CD1c-positive myeloid dendritic cell (primary cell): Measurements from ENCODE around the gene CMPK1.
"Not testable (repeated sequence)": the region's sequence is repeated elsewhere in the genome, so short reads cannot be mapped to it uniquely, and the experiment has no call there.

Source experiments
- DNase-seq: peaks from one replicate; pipeline ENCODE4 v3.0.0-alpha.2; 2016; ENCODE audit errors: extremely low spot score

Gene CMPK1, protein sequence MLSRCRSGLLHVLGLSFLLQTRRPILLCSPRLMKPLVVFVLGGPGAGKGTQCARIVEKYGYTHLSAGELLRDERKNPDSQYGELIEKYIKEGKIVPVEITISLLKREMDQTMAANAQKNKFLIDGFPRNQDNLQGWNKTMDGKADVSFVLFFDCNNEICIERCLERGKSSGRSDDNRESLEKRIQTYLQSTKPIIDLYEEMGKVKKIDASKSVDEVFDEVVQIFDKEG

DNA sequence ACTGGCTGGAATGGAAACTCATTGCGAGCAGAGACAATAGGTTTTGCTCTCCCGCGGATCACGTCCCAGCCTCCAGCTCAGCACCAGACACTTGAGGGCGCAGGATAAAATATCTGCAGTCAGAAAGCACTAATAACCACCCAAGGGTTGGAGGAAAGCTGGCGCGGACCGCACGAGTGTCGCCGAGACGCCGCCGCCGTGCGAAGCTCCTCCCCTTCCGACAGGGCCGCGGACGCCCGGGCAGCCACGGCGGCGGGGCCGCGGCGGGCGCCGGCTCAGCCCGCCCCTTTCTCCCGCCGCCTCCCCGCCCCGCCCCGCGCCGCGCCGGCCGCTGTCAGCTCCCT lies at the start of gene CMPK1:
CMPK1 (plus strand) TSS at position 213 of the 344 bp plus-strand sequence. CDS start 156 bp downstream, outside the sequence.
- DNase-seq, result peak; percentile 84

DNA sequence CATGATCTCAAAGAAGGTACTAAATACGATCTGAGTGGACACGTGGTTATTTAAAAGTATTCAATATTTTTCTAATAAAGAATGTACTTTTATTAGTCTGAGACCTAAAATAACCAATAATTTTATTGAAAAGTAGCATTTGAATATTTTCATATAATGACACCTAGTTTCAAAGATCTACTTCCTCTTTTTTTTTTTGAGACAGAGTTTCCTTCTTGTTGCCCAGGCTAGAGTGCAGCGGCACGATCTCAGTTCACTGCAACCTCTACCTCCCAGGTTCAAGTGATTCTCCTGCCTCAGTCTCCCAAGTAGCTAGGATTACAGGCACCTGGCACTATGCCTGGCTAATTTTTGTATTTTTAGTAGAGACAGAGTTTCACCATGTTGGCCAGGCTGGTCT lies 45.5 kb upstream of the CMPK1 start:
- DNase-seq, result peak; percentile 9

DNA sequence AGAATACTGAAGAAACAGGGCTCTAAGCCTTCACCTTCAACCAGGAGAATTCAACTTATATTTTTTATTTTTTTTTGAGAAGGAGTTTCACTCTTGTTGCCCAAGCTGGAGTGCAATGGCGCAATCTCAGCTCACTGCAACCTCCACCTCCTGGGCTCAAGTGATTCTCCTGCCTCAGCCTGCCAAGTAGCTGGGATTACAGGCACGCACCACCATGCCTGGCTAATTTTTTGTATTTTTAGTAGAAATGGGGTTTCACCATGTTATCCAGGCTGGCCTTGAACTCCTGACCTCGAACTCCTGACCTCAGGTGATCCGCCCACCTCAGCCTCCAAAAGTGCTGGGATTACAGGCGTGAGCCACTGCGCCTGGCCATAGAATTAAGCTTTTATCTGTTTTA lies 38.7 kb upstream of the CMPK1 start:
- DNase-seq, result not testable (repeated sequence)

DNA sequence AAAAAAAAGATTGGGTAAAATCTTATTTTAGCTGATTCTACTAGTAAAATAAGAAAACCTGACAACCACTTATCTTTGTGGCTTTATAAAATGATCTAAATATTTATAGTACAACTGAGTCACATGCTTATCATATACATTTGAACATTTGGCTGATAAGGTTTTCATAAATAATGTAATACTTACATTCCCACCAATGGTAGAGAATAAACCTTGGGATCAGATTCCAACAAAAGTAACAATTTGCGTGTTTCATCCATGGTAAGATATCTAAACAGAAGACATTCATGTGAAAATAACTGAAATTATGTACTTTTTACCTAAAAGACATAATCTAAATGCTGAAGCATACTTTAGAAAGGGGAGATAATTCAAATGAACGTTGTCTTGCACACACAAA lies 38.0 kb upstream of the CMPK1 start:
- DNase-seq, result no peak

DNA sequence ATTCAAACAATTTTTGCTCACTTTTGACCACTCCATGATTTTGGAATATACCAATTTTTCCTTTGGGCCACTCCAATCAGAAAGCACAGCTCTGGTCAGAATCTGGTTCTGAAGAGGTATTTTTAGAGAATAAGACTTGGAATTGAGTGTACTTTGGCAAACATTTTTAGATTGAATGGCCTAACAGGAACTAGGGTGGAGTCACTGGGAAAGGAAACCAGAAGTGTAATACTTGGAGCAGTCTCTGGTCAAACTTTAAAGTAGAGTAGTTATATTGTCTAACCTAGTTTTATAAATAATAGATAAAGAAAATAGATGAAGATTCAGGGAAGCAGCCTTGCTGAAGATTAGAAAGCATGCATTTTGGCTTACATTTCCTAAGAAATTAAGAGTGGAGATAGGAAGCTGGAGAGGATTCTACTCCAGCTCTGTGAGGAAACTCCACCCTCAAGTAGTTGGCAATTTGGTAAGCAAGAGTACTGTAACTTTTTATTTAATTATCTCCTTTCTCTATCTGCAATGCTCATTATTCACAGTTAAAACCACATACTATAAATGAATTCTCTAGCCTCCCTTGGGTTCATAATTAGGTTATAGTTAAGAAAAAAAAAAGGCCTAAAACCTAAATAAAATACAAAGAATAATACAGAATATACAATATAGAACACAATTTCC lies 35.4 kb upstream of the CMPK1 start:
- no peak for DNase-seq

DNA sequence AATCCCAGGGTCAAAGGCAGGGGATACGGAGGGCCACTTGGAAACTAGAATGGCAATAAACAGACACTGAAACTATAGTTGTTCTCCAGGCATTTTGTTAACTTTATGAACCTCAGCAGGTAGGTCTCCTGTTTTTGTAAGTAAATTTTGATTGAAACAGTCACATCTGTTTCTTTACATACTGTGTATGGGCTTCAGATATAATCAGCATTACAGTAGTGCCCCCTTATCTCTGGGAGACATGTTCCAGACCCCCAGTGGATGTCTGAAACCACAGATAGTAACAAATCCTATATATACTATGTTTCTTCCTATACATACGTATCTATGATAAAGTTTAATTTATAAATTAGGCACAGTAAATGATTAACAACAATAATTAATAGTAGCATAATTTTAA lies 31.1 kb upstream of the CMPK1 start:
- no peak for DNase-seq

DNA sequence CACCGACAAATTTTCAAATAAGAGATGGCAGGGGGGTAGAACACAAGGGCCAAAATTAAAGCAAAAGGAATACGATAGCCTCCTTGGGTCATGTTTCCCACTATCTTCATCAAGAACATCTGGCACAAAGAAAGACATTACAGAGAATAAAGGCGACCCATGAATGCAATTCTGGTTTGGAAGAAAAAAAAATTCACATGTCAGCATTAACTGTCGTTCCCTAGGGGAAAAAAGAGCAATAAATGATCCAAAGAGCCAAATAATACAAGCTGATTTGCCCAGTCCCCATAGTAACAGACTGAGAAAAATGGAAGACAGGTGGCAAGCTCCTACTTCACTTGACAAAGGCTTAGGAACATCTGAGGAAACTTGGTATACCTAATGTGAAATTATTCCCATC lies 24.2 kb upstream of the CMPK1 start:
- no peak for DNase-seq

DNA sequence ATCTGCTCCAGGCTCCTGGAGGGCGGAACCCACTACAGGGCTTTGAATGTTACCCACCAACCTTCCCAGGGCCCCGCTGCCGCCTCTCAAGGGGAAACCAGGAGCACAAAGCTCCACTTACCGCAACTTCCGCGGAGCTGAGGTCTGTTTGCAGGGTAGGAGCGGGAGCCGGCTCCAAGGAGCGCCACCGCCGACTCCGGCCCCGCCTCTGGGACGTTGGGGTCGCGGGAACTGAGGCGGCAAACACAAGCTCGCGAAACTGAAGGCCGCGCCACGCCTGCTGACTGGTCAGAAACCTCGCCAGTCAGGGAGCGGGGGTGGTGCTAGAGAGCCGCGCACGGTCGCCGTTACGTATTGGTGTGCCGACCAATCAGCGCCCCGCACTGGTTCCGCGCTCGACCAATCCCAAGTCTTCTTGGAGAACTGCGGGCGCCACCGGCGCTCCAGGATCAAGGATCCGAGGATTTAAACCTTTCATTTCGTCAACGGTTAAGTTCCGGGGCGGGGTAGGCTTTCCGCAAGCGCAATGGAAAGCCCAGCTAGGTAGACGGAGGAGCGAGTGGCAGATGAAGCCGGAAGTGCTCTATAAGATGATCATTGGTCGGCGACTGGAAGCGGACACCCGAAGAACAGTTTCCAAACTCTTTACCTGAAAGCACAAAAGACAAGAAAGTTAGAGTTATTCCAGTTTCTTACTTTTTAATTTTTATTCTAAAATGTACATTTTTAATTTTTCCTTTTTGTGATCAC lies 19.5 kb upstream of the CMPK1 start, which contains the start of gene STIL:
STIL (minus strand) TSS at position 233 of the 750 bp plus-strand sequence. CDS start 3,828 bp downstream, outside the sequence.
- DNase-seq, result peak; percentile 99

DNA sequence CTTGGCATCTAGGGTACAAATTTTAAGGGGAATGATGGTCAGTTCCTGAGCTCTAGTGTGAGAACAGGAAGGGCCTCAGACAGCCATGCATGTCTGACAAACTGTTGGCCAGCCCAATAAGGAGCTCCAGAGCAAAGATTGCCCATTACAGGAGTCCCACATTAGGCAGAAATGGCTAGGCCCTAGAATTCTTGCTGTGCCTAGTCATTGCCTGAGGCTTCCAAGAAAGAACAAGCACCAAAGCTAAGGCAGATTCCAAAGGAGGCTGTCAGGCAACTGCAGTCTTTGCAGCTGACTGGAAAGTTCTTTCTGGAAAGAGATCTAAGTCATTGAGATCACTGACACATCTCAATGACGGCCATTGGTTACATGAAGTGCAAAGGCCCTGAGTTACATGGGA lies 15.7 kb upstream of the CMPK1 start:
- no peak for DNase-seq

DNA sequence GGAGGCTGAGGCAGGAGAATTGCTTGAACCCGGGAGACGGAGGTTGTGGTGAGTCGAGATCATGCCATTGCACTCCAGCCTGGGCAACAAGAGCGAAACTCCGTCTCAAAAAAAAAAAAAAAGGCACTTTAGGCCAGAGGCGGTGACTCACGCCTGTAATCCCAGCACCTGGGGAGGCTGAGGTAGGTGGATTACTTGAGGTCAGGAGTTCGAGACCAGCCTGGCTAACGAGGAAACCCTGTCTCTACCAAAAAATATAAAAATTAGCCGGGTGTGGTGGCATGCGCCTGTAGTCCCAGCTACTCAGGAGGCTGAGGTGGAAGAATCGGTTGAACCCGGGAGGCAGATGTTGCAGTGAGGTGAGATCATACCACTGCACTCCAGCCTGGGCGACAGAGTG lies 13.6 kb upstream of the CMPK1 start:
- not testable (repeated sequence) for DNase-seq

DNA sequence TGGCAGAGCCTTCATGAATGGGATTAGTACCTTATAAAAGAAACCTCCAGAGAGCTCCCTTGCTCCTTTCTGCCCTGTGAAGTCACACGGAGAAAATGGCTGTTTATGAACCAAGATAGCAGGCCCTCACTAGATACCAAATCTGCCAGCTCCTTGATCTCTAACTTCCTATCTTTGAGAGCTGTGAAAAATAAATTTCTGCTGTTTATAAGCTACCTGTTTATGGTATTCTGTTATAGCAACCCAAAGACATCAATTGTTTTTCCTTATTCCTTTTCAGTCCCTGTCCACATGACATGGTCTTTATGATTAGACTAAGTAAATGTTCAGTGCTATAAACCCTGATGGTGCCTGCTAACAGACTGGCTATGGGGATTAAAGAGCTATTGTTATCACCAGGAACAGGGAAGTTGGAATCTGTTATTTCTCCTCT lies 10.0 kb upstream of the CMPK1 start:
- DNase-seq, result no peak

DNA sequence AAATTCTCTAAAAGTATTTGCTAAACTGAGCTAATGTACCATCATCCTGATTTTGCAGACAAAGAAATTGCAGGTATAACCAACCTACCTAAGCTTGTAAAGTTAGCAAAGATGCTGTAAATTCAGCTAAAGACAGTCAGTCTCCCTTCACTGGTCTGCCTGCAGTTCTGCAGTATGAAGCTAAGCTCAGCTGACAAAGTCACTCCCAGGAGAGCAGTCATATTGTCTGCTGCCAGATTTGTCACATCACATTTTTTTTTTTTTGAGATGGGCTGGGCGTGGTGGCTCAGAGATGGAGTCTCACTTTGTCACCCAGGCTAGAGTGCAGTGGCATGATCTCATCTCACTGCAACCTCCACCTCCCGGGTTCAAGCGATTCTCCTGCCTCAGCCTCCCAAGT lies 8.9 kb upstream of the CMPK1 start:
- DNase-seq, result no peak

DNA sequence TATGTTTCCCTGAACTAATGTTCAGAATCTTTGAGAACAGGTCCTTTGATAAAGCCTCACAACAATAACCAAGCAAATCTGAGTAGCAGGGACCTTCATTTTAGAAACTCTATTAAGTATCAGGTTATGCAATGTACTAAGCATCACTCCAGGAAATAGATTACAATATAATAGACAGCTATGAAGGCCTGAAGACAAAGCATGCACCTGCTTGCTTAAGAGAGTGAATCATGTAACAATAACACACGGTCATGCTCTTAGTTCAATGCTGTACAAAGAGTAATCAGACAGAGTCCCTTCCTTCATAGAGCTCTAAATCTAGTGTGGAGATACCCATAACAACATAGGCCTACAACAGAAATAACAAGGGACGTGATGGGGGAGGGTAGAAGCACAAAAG lies 8.1 kb upstream of the CMPK1 start:
- no peak for DNase-seq

DNA sequence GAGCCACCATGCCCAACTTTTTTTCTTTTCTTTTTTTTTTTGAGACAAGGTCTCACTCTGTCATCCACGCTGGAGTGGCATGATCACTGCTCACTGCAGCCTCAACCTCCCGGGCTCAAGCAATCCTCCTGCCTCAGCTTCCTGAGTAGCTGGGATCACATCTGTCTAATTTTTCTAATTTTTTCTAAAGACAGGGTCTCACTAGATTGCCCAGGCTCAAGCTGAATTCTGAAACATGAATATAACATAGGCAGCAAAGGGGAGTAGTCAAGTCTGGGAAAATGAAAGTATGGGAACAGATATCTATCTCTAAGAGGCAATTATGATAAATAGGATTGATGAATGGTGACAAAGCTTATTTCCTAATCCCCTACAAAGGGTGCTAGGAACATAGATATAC lies 7.3 kb upstream of the CMPK1 start:
- DNase-seq, result no peak

DNA sequence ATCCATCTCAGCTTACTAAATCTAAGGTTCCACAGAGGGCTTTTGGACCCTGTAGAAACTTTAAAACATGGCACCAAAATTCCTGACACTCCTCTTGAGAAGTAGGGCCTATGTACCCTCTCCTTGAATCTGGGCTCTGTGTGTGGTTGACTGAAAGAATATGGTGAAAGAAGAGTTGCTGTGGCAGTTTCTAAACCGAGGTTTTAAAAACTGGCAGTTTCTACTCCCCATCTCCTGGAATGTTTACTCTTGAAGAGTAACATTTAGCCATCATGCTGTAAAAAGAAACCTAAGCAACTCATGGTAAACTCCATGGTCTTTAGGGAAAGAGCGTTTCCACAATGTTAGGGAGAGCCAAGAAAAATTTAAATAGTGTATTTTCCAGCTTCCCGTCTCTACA lies 4.6 kb upstream of the CMPK1 start:
- DNase-seq, result no peak

DNA sequence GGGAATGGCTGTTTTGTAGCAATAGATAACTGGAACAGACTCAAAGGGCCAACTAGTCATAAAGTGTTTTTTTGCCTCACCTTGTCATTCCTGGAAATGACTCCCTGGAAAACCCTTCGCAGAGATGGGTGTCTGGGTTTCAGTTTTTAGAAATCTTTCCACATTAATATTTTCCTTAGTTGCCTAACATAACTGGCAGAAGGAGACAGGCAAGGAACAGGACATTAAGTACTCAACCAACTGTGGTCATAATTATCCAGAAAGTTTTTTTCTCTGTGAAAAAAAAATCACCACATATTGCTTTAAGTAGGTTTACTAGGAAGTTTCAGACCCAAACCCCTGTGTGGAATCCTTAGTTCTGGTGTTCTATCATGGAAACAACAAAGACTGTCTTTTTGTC lies 3.4 kb upstream of the CMPK1 start:
- DNase-seq, result no peak

DNA sequence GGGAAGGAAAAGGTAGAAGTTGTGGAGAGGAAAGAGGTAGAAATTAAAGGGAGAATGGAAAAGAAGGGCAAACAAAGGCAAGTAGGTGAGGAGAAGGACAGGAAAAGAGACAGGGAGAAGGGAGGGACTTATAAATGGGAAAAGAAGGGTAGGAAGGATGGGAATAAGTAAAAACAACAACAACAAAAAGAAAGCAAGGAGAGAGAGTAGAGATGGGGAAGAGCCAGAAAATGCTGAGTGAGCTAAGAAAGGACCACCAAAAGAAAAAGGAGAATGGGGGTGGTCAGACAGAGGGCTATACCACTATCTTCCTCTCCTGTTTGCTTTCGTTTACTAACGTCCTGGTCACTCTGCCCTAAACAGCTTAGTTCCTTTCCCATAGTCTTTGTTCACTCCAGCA lies 1.7 kb upstream of the CMPK1 start:
- DNase-seq, result no peak

DNA sequence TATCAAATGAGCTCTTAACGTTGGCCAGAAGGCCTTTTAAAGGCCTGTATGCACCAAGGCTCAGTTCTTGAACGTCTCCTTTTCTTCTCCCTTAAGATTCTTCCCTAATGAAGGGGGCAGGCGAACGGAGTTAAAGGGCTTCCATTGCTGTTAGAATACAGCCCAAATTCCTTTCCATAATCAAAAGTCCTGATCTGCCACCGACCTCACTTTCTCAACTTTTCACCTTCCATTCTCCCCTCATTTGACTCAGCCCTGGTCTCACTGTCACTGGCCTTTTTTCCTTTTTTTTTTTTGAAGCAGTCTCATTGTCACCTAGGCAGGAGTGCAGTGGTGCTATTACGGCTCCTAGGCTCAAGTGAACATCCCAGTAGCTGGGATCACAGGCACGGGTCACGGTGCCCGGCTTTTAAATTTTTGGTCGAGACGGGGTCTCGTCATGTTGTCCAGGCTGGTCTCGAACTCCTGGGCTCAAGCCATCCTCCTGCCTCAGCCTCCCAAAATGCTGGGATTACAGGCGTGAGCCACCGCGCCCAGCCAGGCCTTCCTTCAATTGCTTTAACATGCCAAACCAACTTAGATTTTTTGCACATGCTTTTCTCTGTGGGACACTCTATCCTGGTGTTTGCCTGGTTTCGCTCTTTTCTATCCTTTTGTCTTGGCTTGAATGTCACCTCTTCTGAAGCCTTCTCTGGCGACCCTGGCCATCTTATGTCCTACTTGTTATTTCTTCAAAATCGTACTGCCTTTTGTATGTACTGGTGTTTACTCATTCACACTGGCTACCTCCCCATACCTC lies 612 bp upstream of the CMPK1 start:
- no peak for DNase-seq

DNA sequence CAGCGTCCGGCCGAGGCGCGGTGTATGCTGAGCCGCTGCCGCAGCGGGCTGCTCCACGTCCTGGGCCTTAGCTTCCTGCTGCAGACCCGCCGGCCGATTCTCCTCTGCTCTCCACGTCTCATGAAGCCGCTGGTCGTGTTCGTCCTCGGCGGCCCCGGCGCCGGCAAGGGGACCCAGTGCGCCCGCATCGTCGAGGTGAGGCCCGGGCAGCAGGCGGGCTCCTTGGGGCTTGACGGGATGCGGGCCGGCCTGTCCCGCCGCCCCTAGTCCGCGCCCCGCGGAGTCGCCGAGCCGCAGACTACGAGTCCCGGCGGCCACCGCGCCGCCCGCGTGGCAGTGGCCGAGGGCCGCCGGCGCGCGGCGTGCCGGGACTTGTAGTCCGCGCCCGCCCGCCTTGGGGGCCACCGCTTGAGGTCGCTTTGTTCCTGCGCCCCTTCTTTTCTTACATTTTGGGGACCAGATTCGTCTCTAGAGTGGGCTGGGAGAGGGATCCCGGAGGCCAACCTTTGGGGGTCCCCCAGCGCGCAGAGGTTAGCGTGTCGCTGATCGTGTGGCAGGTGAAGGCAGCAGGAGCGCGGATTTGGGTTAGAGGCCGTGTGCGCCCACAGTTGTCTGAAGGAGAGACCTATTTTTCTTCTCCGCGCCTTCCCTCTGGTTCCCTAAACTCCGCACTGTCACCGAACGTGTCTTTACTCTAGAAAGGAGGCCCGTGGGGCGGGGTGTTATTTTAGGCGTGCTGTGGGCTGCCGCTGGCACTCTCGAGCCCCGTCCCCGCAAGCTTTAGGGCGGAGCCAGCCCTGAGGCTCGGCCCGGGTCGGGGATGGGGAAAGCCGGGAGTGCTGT lies 553 bp downstream of the CMPK1 start:
- DNase-seq, result peak; percentile 90

DNA sequence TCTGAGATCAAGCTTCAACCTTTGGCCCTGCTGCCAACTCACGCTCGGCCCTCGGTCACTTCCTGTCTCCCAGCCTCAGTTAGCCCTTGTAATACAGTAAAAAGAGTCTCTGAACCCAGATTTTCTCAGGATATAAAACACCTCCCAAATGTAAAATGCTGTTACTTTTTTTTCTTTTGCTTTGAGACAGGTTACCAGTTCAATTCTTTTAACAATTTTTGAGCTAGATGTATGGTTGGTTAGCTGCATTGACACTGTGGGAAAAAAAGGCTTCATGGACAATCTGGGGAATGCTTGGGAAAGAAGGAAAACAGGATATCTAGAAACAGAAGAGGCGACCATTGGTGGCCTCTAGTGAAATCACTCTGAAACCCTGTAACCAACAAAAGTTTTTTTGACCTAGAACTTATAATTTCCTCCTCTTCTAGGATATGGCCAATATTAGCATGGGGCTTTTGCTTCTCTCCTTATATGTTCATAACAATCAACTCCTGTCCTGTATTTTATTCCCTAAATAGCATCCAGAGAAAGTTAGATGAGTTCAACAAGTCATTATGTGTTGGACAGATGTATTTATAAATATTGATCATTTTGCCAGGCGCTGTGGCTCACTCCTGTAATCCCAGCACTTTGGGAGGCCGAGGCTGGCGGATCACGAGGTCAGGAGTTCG lies 1.3 kb downstream of the CMPK1 start:
- no peak for DNase-seq

DNA sequence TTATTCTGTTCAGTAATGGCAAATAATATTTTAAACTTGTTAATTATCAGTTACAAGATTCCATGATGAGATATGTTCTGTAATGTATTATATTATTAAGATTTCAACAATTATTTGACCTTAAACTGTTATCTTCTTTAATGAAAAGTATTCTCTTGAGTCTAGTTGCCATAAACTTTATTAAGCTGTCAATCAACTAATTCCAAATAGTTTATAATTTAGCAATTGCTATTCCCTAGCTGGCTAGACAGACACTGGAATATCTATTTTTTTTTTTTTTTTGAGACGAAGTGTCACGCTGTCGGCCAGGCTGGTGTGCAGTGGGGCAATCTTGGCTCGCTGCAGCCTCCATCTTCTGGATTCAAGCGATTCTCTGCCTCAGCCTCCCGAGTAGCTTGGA lies 3.8 kb downstream of the CMPK1 start:
- DNase-seq, result no peak
